NT2/D1 (cell line): ENCODE measurements around the gene HTR7.
A peak's percentile ranks its signal among the peaks of the same experiment; 100 is the strongest.
"Not testable (repeated sequence)": the region's sequence is repeated elsewhere in the genome, so short reads cannot be mapped to it uniquely, and the experiment has no call there.

ENCODE experiments used
- DNase-seq: peaks from one replicate; pipeline ENCODE4 v3.0.0-alpha.2; 2011; ENCODE audit warnings: low read depth, low spot score
- H3K27me3 ChIP-seq: 2 replicates; pipeline ENCODE4 v1.6.0; 2011; ENCODE audit warnings: mild to moderate bottlenecking; ENCODE audit not compliant: insufficient read length, insufficient read depth
- H3K36me3 ChIP-seq: 2 replicates; pipeline ENCODE4 v1.6.1; 2011; ENCODE audit warnings: mild to moderate bottlenecking, low read length, mixed read lengths; ENCODE audit not compliant: insufficient read depth, insufficient read length
- H3K4me1 ChIP-seq: 2 replicates; pipeline ENCODE4 v1.5.1; 2011; ENCODE audit not compliant: insufficient read depth, insufficient read length
- H3K4me3 ChIP-seq: 2 replicates; pipeline ENCODE4 v1.5.1; 2011; ENCODE audit warnings: low read depth; ENCODE audit not compliant: insufficient read length
- H3K9ac ChIP-seq: 2 replicates; pipeline ENCODE4 v1.6.0; 2011; ENCODE audit warnings: low read depth; ENCODE audit not compliant: insufficient read length
- H3K9me3 ChIP-seq: 2 replicates; pipeline ENCODE4 v1.5.1; 2011; ENCODE audit warnings: mild to moderate bottlenecking, low read length; ENCODE audit not compliant: insufficient read depth
- SUZ12 ChIP-seq: IDR thresholded peaks from 2 replicates; pipeline ENCODE4 v1.6.1; 2011; ENCODE audit not compliant: insufficient read length, insufficient read depth; ENCODE audit errors: extremely low read depth
- YY1 ChIP-seq: IDR thresholded peaks from 2 replicates; pipeline ENCODE4 v1.6.1; 2011; ENCODE audit not compliant: insufficient read length, insufficient read depth
- ZNF274 ChIP-seq: IDR thresholded peaks from 2 replicates; pipeline ENCODE4 v1.6.1; 2011; ENCODE audit warnings: mild to moderate bottlenecking, low read depth, low read length

Gene HTR7

GRCh38 chr10:90857635-90858460, at the start of gene HTR7:
TSS of gene HTR7 (minus strand) at chr10:90858039. CDS start at chr10:90857671, 368 bp downstream.
- H3K9ac ChIP-seq: peak within 1 kb of the TSS; percentile 72

GRCh38 chr10:90906596-90906995, 48.8 kb upstream of the HTR7 start:
- no peak for DNase-seq
- no peaks in the 10 kb centered on the region for H3K4me1 ChIP-seq
- no peak overlapping the region for H3K9ac ChIP-seq
- no peak for TF ChIP-seq ZNF274
- TF ChIP-seq YY1: no peak
- no peak for TF ChIP-seq SUZ12
- no peak overlapping the region for H3K4me3 ChIP-seq
- H3K9me3 ChIP-seq: no peaks in the 10 kb centered on the region
- H3K36me3 ChIP-seq: peaks cover 5% of the 10 kb centered on the region
- no peaks in the 10 kb centered on the region for H3K27me3 ChIP-seq

More at GRCh38 chr10:90857635-90858460, at the start of gene HTR7:
- Histone ChIP-seq H3K4me1 (no peaks in the 10 kb centered on the region), H3K27me3 (peaks cover 27% of the 10 kb centered on the region), H3K36me3 (no peaks in the 10 kb centered on the region), H3K9me3 (no peaks in the 10 kb centered on the region), H3K4me3 (peak within 1 kb of the TSS; percentile 53)
- no peak for TF ChIP-seq ZNF274
- peak; percentile 27 for DNase-seq

DNA sequence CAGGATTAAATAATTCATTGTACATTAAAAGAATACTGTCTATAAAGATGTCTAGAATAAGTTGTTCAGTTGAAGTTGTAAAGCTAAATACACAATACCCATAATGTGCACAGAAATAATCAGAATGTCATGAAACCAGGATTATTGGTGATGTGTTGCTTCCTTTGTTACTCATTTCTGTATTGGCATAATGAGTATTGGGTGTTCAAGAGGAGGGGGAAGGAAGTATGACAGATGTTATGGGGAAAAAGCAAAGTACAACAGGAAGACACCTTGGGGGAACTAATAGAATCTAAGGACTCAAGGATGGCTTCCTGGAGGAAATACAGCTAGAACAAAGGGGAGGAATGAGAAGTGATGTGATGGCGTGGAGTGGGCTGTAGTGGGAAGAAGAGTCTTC, 48.1 kb upstream of the HTR7 start:
- H3K4me1 ChIP-seq: no peaks in the 10 kb centered on the region
- no peaks in the 10 kb centered on the region for H3K27me3 ChIP-seq
- no peak overlapping the region for H3K9ac ChIP-seq
- no peak overlapping the region for H3K4me3 ChIP-seq
- no peak for DNase-seq
- H3K36me3 ChIP-seq: peaks cover 5% of the 10 kb centered on the region
- TF ChIP-seq ZNF274 (no peak), SUZ12 (no peak), YY1 (no peak)
- no peaks in the 10 kb centered on the region for H3K9me3 ChIP-seq

DNA sequence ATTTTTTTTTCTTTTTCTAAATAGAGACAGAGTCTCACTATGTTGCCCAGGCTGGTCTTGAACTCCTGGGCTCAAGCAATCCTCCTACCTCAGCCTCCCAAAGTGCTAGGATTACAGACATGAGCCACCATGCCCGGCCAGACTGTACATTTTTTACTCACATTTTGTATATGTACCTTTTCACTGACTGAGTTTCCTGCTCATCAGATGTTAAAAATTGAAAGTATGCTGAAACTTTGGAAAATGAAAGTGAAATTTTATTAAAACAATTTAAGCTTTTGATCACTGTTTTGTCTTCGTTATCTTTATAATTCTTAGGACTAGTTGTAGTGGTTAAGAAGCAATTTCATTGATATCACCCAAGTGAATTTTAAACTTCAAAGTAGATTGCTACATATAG, 39.1 kb upstream of the HTR7 start:
- H3K9me3 ChIP-seq, H3K9ac ChIP-seq, H3K27me3 ChIP-seq, DNase-seq, H3K4me1 ChIP-seq, H3K36me3 ChIP-seq, H3K4me3 ChIP-seq: not testable (repeated sequence)

- H3K4me1 ChIP-seq: no peaks in the 10 kb centered on the region
- H3K9ac ChIP-seq: no peak overlapping the region
- no peak for TF ChIP-seq YY1
- no peak for TF ChIP-seq ZNF274
- no peak for TF ChIP-seq SUZ12
- H3K27me3 ChIP-seq: no peaks in the 10 kb centered on the region
- no peak overlapping the region for H3K4me3 ChIP-seq
- H3K36me3 ChIP-seq: peaks cover 9% of the 10 kb centered on the region
- no peak for DNase-seq
- H3K9me3 ChIP-seq: no peaks in the 10 kb centered on the region
Measured at GRCh38 chr10:90893190-90893589, 35.4 kb upstream of the HTR7 start.

DNA sequence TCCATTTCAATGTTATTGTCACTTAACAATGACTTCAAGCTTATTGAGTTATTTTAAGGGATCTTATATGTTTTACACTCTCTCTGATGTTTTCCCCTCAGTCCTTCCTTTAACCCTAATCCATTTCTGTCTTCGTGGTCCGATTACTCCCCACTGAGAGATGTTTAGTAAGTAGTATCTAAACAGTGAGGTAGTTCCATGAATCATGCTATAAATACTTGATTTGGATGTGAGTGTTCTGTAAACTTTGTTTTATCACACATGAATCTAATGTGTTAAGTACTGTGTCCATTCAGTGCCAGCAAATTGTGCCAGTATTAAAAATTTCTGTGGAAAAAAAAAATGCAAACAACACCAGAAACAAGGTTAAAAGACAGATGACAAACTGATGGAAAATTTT, 32.5 kb upstream of the HTR7 start:
- no peak for TF ChIP-seq SUZ12
- TF ChIP-seq ZNF274: no peak
- TF ChIP-seq YY1: no peak
- no peak for DNase-seq
- no peaks in the 10 kb centered on the region for H3K9me3 ChIP-seq
- no peak overlapping the region for H3K4me3 ChIP-seq
- no peaks in the 10 kb centered on the region for H3K4me1 ChIP-seq
- H3K27me3 ChIP-seq: no peaks in the 10 kb centered on the region
- H3K36me3 ChIP-seq: peaks cover 12% of the 10 kb centered on the region
- H3K9ac ChIP-seq: no peak overlapping the region

GRCh38 chr10:90889636-90890035, 31.8 kb upstream of the HTR7 start:
- H3K4me3 ChIP-seq: no peak overlapping the region
- TF ChIP-seq ZNF274: no peak
- no peak for TF ChIP-seq YY1
- DNase-seq: no peak
- H3K27me3 ChIP-seq: no peaks in the 10 kb centered on the region
- peaks cover 12% of the 10 kb centered on the region for H3K36me3 ChIP-seq
- no peak overlapping the region for H3K9ac ChIP-seq
- H3K4me1 ChIP-seq: no peaks in the 10 kb centered on the region
- no peaks in the 10 kb centered on the region for H3K9me3 ChIP-seq
